NCI-H226 (cell line): ENCODE data around the gene PRDX6.
"Not testable (repeated sequence)": the region's sequence is repeated elsewhere in the genome, so short reads cannot be mapped to it uniquely, and the experiment has no call there.

Experiments used
- DNase-seq: peaks from one replicate; pipeline ENCODE4 v3.0.0-alpha.2; 2015

The PRDX6 gene

DNA sequence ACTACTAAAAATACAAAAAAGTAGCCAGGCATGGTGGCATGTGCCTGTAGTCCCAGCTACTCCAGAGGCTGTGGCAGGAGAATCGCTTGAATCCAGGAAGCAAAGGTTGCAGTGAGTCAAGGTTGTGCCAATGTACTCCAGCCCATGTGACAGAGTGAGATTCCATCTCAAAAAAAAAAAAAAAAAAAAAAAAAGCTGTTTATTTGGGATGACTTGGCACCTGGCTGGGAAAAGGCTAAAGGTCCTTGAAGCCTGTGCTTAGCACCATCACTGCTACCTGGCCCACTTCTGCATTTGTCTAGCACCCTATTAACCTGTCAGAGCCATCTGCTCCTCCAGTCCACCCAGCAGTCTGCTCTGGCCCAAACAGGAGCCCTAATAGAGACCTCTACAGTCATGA, 25.0 kb downstream of the PRDX6 start:
- DNase-seq: no peak

DNA sequence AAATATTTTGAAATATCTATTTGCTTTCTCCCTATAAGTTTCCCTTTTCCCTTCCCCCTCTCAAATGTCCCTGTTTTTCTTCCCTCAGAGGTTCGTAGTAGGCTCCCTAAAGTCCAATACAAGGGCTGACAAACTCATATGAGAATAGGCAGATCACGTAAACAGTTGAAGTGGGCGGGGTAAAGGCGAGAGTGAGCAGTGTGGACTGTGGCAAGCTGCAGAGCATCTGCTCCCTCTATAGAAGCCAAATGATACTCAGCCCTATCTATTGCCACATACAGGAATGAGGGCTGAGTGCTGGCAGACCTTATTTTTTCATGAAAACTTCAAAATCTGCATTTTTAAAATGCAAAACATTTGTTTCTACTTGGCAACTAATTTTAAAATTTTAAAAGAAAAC, 26.3 kb downstream of the PRDX6 start:
- no peak for DNase-seq

DNA sequence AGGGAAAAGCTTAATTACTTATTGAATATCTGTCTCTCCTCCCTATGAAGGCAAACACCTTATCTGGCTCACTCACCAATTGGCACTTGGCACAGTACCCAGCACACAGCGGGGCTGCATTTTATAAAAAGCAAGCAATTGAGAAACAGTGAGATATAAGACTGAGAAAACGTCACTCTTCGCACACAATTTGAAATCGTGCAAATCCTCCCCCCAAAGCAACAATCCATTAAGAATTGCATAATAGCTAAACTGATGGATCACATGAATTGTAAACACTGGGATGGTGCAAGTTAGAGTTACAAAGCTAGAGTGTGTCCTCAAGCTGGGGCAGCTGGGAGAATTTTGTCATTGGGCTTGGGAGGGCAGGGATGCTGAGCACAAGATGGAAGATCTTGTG, 27.1 kb downstream of the PRDX6 start:
- DNase-seq: no peak

GRCh38 chr1:173505391-173505790, 28.3 kb downstream of the PRDX6 start:
- peak; percentile 47 for DNase-seq

- peak; percentile 6 for DNase-seq
These were observed 29.3 kb downstream of the PRDX6 start for GRCh38 chr1:173506437-173506836.

- peak; percentile 85 for DNase-seq
These were observed 30.2 kb downstream of the PRDX6 start for GRCh38 chr1:173507205-173507846.

DNA sequence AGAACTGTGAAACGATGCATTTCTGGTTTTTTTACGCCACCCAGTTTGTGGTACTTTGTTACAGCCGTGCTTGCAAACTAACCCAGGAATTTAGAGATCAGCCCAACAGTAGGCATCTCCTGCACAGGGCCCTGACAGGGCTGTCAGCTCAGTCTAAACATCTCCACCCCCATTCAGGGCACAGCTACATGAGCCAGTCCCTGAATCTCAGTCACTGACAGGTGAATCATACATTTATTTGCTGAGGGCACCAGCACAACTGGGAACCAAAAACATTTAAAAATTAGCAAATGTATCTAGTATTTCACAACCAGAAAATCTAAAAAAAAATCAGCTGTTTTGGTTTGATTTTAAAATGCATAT, 30.7 kb downstream of the PRDX6 start:
- peak; percentile 22 for DNase-seq

GRCh38 chr1:173508541-173508940, 31.4 kb downstream of the PRDX6 start:
- no peak for DNase-seq

DNA sequence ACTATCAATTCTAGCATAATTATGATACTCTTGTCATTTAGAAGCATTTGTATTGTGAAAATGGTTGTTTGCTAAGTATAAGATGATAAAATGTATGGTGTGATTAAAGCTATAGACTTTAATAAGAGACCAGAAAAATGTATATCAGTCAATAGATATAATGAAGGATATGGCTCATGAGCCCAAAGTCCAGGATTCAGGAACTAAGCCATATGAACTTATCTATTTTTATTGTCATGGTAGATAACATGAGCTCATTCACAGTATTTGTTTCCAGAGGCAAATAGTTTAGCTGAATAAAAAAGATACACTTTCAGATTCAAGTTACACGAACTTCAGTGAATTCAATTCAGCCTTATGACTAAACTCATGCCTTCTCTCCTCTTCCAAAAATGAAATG, 32.7 kb downstream of the PRDX6 start:
- no peak for DNase-seq

DNA sequence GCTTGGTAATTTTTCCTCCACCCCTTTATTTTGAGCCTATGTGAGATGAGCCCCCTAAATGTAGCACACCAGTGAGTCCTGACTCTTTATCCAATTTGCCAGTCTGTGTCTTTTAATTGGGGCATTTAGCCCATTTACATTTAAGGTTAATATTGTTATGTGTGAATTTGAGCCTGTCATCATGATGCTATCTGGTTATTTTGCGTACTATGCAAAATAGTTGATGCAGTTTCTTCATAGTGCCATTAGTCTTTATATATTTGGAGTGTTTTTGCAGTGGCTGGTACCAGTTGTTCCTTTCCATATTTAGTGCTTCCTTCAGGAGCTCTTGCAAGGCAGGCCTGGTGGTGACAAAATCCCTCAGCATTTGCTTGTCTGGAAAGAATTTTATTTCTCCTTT, 37.4 kb downstream of the PRDX6 start:
- DNase-seq: not testable (repeated sequence)

GRCh38 chr1:173520799-173521198, 43.7 kb downstream of the PRDX6 start:
- DNase-seq: no peak

GRCh38 chr1:173523329-173523728, 46.2 kb downstream of the PRDX6 start:
- no peak for DNase-seq

- DNase-seq: no peak
These were observed 48.8 kb downstream of the PRDX6 start for GRCh38 chr1:173525926-173526325.

GRCh38 chr1:173527151-173527826, 50.2 kb downstream of the PRDX6 start:
- DNase-seq: peak; percentile 65

- no peak for DNase-seq
These were observed 52.0 kb downstream of the PRDX6 start for GRCh38 chr1:173529106-173529505.

DNA sequence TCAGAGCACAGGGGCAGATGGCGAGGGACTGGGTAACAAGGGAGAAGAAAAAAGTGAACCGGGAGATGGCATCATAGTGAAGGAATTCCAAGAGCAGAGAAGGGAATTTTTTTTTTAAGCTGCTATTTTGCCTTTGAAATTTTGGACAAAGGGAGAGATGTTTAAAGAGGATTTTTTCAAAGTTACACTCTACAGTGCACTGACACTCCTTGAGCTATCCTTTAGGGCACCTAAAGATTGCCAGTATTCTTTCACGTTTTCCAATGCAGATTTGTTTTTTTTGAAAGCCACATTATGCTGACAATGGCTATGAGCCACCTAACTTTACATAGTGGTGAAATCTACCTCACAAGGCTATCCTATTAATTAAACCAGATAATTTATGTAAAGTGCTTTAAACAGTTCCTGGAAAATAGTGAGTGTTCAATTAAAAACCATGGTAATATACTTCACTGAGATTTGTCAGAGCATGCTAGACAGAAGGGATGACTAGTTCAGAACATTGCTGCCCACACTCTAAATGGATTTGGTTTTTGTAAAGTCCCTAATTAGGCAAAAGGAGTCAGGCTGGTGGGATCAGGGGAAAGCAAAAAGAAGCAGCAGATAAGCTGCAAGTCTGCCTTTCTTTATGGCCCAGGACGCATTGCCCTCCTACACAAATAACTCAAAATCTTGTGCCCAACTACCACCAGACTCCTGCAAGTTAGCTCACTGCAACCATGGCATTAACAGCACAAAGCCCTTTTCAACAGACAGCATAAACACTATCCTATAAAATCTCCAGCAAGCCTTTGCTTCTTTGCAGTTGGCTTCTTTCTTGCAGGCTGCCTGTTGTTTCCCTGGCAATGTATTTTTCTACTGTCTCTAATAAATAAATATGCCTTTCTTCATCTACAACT, 53.9 kb downstream of the PRDX6 start:
- no peak for DNase-seq

- no peak for DNase-seq
These were observed 55.1 kb downstream of the PRDX6 start for GRCh38 chr1:173532237-173532636.

DNA sequence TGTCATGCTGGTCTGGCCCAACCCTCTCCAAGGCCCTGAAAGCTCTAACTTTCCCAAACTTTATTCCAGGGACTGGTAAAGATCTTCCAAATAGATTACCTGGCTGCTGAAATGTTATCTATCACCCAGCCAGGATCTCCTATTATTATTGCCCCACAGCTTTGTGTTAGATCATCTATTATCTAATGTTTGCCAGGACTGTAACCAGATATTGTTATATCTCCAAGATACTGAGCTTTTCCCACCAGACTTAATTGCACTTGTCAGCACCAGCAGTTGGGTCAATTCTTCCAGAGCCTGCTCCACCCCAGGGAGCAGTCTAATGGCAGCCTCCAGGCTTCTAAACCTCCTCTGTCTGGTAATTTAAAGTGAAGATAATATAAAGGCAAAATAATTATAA, 59.1 kb downstream of the PRDX6 start:
- no peak for DNase-seq
